HG03469 (cell line): Measurements from ENCODE around the gene SENP8.

Source experiments
- ATAC-seq: cut with Tn5 transposase; IDR thresholded peaks from one replicate; pipeline ENCODE4 v1.9.1; 2021; ENCODE audit warnings: mild to moderate bottlenecking, moderate library complexity, moderate number of reproducible peaks; ENCODE audit not compliant: unreplicated experiment

SENP8 gene

DNA sequence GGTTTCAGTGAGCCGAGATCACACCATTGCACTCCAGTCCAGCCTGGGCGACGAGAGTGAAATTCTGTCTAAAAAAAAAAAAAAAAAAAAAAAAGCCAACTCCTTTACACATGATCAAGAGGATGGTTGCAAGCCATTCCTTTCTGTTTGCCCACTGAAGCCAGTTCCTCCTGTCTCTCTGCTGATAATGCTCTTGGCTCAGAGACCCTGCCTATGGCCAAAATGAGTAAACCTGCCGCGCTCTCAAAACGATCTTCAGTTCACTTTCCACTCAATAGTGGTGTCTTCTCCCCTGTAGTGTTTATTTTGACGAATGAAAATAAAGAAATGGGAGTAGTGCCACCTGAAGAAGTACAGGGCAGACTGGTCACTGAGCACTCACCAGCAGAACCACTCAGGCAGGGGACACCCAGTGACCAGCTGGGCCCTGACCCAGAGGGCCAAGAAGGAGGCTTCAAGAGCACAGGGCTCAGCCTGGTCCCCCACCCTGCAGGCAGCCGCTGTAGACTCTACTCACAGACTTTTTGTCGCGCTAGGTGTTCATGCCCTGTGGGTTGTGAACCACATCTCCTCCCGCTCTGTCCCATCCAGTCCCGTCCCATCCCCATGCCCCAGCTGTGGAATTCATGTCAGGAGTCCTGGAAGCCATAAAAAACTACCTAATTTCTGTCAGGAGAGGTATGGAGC lies 55.8 kb downstream of the SENP8 start:
- ATAC-seq: no peak

GRCh38 chr15:72174551-72175165 lies 56.5 kb downstream of the SENP8 start:
- ATAC-seq: no peak

DNA sequence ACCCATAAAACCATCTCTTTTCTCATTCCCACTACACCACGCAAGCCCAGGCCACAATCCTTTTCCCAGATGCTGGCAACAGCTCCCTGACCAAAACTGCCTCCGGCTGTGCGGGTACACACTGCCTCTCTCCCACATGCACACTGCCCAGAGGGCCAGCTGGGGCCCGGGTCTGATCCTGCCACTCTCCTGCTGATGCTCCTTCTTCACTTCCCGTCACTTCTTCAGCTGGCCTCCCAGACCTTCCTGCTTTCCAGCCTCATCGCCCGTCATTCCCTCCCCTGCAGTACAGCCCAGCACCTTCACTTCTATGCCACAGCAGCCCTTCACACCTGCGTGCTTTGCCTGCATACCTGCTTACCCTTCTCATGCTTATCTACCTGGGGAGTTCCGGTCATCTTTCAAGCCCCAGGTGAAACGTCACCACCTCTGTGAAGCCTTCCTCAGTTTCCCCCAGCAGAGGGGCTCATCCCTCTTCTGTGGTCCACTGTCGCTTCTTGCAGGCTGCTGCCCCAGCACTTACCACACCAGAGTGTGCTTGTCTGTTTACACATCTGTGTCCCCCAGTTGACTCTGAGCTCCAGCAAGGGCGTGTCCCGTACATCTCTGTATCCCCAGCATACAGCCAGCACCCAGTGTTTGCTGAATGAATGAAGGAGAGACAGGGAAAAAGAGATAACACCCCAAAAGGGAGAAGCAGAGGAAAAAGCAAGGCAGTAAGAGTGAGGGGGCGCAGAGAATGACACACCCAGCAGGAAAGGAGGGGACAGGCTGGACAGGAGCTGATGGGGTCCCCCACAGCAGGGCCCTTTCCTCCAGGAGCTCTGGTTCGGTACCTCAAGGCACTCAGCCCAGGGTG lies 57.2 kb downstream of the SENP8 start:
- ATAC-seq: no peak

- ATAC-seq: no peak
Measured at GRCh38 chr15:72176159-72176558, 58.0 kb downstream of the SENP8 start.

- no peak for ATAC-seq
Measured at GRCh38 chr15:72176743-72177142, 58.5 kb downstream of the SENP8 start.

- ATAC-seq: no peak
Measured at GRCh38 chr15:72178976-72179585, 60.9 kb downstream of the SENP8 start.

DNA sequence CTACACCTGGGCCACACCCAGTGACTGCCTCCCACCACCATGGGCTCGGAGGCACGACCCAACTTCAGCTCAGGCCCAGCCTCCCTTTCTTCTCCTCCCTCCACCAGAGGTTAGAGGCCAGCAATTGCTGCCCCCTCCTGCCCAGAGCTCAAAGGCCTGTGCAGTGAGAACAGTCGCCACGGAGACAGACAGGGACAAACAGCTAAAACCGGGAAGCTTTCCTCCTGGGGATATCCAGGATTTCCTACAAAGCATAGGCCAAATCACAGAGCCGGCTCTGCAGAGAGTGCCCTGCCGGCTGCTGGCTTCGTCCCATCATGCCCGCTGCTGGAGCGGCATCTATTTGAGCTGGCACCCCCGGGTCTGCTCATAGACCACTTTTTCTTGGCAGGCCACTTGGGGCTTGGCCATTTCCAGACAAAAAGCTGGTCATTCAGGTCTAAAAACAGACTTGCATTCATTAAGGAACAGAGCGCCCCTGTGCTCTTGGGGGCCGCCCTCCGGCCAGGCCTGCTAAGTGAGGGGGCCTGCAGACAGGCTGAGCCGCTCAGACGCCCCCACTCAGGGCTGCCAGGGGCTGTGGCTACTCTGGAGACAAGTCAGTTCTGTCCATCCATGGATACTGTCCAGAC lies 61.9 kb downstream of the SENP8 start:
- ATAC-seq: no peak

DNA sequence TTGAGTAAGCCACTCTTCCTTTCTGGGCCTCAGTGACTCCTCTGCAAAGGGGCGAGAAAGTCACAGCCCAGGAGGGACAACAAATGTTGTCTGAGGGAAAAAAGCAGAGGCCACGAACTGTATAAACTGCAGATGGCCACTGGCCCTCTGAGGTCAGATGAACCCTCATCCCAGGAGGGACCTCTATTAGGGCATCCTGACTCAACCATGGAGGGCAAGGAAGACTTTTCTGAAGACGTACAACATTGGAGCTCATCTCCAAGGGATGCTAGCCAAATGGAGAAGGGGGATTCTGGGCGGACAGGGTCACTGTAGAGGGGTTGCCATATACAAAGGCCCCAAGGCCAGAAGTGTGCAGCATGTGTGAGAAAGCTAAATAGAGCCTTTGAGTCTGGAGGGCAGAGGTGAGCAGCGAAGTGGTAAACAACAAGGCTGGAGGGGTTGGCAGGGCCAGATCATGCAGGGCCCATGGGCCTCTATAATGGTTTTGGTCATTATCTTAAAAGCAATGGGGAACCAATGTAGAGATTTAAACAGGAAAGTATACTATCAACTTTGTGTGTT lies 62.6 kb downstream of the SENP8 start:
- ATAC-seq: no peak

DNA sequence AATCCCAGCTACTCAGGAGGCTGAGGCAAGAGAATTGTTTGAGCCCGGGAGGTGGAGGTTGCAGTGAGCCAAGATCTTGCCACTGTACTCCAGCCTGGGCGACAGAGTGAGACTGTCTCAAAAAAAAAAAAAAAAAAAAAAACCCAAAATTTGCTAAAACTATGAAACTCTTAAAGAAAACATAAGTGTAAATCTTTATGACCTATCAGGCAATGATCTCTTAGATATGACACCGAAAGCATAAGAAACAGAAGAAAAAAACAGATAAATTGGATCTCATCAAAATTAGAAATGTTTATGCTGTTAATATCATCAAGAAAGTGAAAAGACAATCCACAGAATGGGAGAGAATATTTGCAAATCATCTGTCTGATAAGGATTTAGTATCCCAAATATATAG lies 64.0 kb downstream of the SENP8 start:
- no peak for ATAC-seq

GRCh38 chr15:72182673-72183072 lies 64.5 kb downstream of the SENP8 start:
- ATAC-seq: no peak

DNA sequence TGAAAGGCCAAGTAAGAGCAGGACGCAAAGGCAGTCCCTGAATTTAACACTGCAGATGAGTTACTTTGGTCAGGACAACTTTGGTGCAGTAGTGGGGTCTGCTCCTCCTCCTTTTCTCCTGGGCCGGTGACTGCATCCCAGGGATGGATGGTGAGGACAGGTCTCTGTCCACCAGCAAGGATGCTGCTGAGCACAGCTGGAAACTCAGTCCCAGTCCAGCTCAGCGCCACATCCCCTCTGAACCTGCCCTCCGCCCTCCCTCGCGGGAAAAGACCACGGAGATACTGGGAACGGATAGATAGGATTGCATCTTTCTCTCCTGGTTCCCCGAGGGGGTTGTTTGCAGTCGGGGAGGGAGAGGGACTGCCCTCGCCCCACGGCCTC lies 65.6 kb downstream of the SENP8 start:
- ATAC-seq: no peak

GRCh38 chr15:72184165-72184811 lies 66.1 kb downstream of the SENP8 start:
- ATAC-seq: no peak

DNA sequence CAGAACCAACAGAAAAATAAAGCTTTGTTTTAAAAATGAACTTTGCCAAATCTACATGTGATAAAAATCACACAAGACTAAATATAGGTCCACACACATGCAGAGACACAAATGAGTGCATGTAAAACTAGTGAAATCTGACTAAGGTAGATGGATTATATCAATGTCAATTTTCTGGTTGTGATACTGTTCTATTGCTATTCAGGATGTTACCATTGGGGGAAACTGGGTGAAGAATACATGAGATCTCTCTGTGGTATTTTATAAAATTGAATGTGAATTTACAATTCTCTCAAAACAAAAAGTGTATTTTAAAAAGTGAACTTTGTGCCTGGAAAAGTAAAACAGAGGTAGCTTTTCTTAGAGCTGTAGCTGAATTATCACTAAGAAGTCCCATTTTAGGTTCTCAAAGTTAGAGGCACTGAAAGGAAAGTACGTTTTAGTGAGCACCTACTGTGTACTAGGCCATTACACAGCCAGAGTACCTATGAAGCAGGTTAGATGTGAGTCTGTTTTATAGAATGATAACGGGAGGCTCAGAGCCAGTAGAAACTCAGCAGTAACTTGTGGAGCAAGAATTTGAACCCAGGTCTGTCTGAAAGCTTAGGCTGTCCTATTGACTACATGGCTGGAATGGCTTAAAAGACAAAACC lies 71.2 kb downstream of the SENP8 start:
- ATAC-seq: no peak

DNA sequence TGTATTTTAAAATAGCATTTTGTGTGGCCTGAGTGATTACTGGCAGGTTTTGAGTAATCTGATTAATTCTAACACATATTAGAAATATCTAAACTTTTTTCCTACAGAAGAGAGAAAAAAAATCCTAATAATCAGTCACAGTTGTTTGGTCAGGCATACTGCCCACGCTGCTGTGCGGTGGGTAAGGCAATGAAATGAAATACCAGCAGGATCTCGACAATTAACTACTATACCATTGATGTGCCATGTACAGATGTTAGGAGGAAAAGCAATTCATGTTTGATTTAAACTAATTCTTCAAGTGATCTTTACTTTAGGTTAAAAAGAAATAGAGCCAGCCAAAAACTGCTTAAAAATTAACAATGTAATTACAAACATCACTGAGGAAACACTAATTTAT lies 74.2 kb downstream of the SENP8 start:
- no peak for ATAC-seq
